ENCODE results near the gene PRRT1.

PRRT1 gene

GRCh38 chr6:32184084-32184640 lies 32.4 kb upstream of the PRRT1 start, which contains the start of gene AGER:
AGER (minus strand) TSS chr6:32184253; CDS start chr6:32184222, 31 bp downstream.
- H3K4me1 ChIP-seq (ENCODE audit: control insufficient read depth in 1 of 2, insufficient read depth in 1 of 2, low read depth in 1 of 2, low read length in 1 of 2): peaks cover 40 to 49% of the 10 kb centered on the region in 2 experiments
- H3K27ac ChIP-seq: peak within 1 kb of the TSS; percentile 97
- H3K4me3 ChIP-seq (ENCODE audit: low read depth in 1 of 2, low read length in 1 of 2): no peak within 1 kb of the TSS
- no peak for TF ChIP-seq CTCF (IDR thresholded peaks at IDR 0.05)
- H3K27me3 ChIP-seq: no peaks in the 10 kb centered on the region
- no peaks in the 10 kb centered on the region for H3K9me3 ChIP-seq
- H3K36me3 ChIP-seq: peaks cover 71% of the 10 kb centered on the region

GRCh38 chr6:32183483-32184083 lies 31.8 kb upstream of the PRRT1 start:
- Histone ChIP-seq H3K4me3 (ENCODE audit: low read depth in 1 of 2, low read length in 1 of 2) (no peak overlapping the region), H3K4me1 (ENCODE audit: control insufficient read depth in 1 of 2, insufficient read depth in 1 of 2, low read depth in 1 of 2, low read length in 1 of 2) (peaks cover 40 to 51% of the 10 kb centered on the region in 2 experiments), H3K27ac (peak overlapping the region; percentile 97), H3K36me3 (peaks cover 71% of the 10 kb centered on the region), H3K27me3 (no peaks in the 10 kb centered on the region), H3K9me3 (no peaks in the 10 kb centered on the region)
- TF ChIP-seq CTCF (IDR thresholded peaks at IDR 0.05): no peak

GRCh38 chr6:32183030-32183429 lies 31.3 kb upstream of the PRRT1 start:
- TF ChIP-seq CTCF (IDR thresholded peaks at IDR 0.05): no peak
- Histone ChIP-seq H3K9me3 (no peaks in the 10 kb centered on the region), H3K27ac (peak overlapping the region; percentile 97), H3K4me1 (ENCODE audit: control insufficient read depth in 1 of 2, insufficient read depth in 1 of 2, low read depth in 1 of 2, low read length in 1 of 2) (peaks cover 36 to 48% of the 10 kb centered on the region in 2 experiments), H3K27me3 (no peaks in the 10 kb centered on the region), H3K4me3 (ENCODE audit: low read depth in 1 of 2, low read length in 1 of 2) (no peak overlapping the region), H3K36me3 (peaks cover 67% of the 10 kb centered on the region)

- peaks cover 62% of the 10 kb centered on the region for H3K36me3 ChIP-seq
- no peak for TF ChIP-seq CTCF (IDR thresholded peaks at IDR 0.05)
- no peaks in the 10 kb centered on the region for H3K27me3 ChIP-seq
- H3K4me3 ChIP-seq (ENCODE audit: low read depth in 1 of 2, low read length in 1 of 2): no peak overlapping the region
- H3K27ac ChIP-seq: peak overlapping the region; percentile 97
- peaks cover 32 to 45% of the 10 kb centered on the region in 2 experiments for H3K4me1 ChIP-seq (ENCODE audit: control insufficient read depth in 1 of 2, insufficient read depth in 1 of 2, low read depth in 1 of 2, low read length in 1 of 2)
- H3K9me3 ChIP-seq: no peaks in the 10 kb centered on the region
Measured at GRCh38 chr6:32182555-32182981, 30.8 kb upstream of the PRRT1 start.

- Histone ChIP-seq H3K9me3 (no peaks in the 10 kb centered on the region), H3K36me3 (peaks cover 57% of the 10 kb centered on the region), H3K4me3 (ENCODE audit: low read depth in 1 of 2, low read length in 1 of 2) (no peak overlapping the region), H3K27ac (peak overlapping the region; percentile 97), H3K27me3 (no peaks in the 10 kb centered on the region), H3K4me1 (ENCODE audit: control insufficient read depth in 1 of 2, insufficient read depth in 1 of 2, low read depth in 1 of 2, low read length in 1 of 2) (peaks cover 32 to 45% of the 10 kb centered on the region in 2 experiments)
- TF ChIP-seq CTCF (IDR thresholded peaks at IDR 0.05): no peak
Measured at GRCh38 chr6:32181915-32182529, 30.3 kb upstream of the PRRT1 start.
